NCI-H460 (cell line): ENCODE data around the gene ST6GALNAC2. TPM values are rescaled to one million over a fixed set of nuclear protein-coding genes. Genes with fewer than 3 reads are reported as not detected.

Experiments
- small RNA-seq, 2 experiments: library from RNA; depleted of rRNA; stranded (forward); fragments of <200 nt; gene quantifications; one replicate each; pipeline ENCODE3, GENCODE V24; 2014
- total RNA-seq: library from RNA; depleted of rRNA; stranded (reverse); fragments of >200 nt; shearing (Covaris generic); gene quantifications from 2 replicates; pipeline ENCODE4 v1.2.3, GENCODE V29; 2014; rRNA removed

Gene ST6GALNAC2
- total RNA-seq, 1 experiment from 2014 or later: 1.4 TPM

Small RNA genes within 50 kb of the gene (small RNA-seq; reads per million reads assigned to genes)
- gene AC015802.2 (0 reads per million in 2 experiments), gene SNORD1A (0 reads per million in 2 experiments), gene SNORD1B (40.3 to 194 reads per million in 2 experiments)

Other genes with a start within 250 kb of the ST6GALNAC2 start
- 41.0 and 44.8 TPM in 2 replicates for gene PRPSAP1, start 231.9 kb downstream of the ST6GALNAC2 start, total RNA-seq
- 7.0 and 9.6 TPM in 2 replicates for gene SPHK1, start 201.3 kb downstream of the ST6GALNAC2 start, total RNA-seq
- gene UBE2O, start 132.7 kb downstream of the ST6GALNAC2 start, total RNA-seq: 15.8 and 21.0 TPM in 2 replicates
- gene AANAT, start 118.3 kb downstream of the ST6GALNAC2 start, total RNA-seq: not detected in 2 replicates
- 21.5 and 28.1 TPM in 2 replicates for gene RHBDF2, start 84.4 kb downstream of the ST6GALNAC2 start, total RNA-seq
- 2.8 TPM in 2 replicates for gene CYGB, start 48.2 kb downstream of the ST6GALNAC2 start, total RNA-seq
- gene PRCD, start 45.8 kb downstream of the ST6GALNAC2 start, total RNA-seq: not detected in 2 replicates
- gene ST6GALNAC1, start 57.9 kb upstream of the ST6GALNAC2 start, total RNA-seq: not detected in 2 replicates
- gene MXRA7, start 125.1 kb upstream of the ST6GALNAC2 start, total RNA-seq: 30.8 and 35.1 TPM in 2 replicates
- 20.9 and 24.7 TPM in 2 replicates for gene JMJD6, start 140.7 kb upstream of the ST6GALNAC2 start, total RNA-seq
- gene METTL23, start 141.0 kb upstream of the ST6GALNAC2 start, total RNA-seq: 47.6 and 51.2 TPM in 2 replicates
- 211 and 218 TPM in 2 replicates for gene SRSF2, start 151.5 kb upstream of the ST6GALNAC2 start, total RNA-seq
- gene MFSD11, start 152.3 kb upstream of the ST6GALNAC2 start, total RNA-seq: 33.2 and 41.1 TPM in 2 replicates